ENCODE results near the gene ENTR1.

ENTR1 gene

GRCh38 chr9:136379891-136380290 lies 30.5 kb downstream of the ENTR1 start:
- H3K4me1 Mint-ChIP-seq, result peaks cover 11% of the 10 kb centered on the region
- no peak for DNase-seq

GRCh38 chr9:136379401-136379800 lies 31.0 kb downstream of the ENTR1 start:
- no peak for DNase-seq
- Mint-ChIP-seq H3K27me3 (no peaks in the 10 kb centered on the region), H3K27ac (no peak overlapping the region), H3K4me1 (peaks cover 6% of the 10 kb centered on the region), H3K9me3 (no peaks in the 10 kb centered on the region), H3K4me3 (no peak overlapping the region)
- ATAC-seq, result no peak

More at GRCh38 chr9:136379891-136380290, 30.5 kb downstream of the ENTR1 start:
- Mint-ChIP-seq H3K27me3 (no peaks in the 10 kb centered on the region), H3K9me3 (no peaks in the 10 kb centered on the region), H3K4me3 (no peak overlapping the region), H3K27ac (no peak overlapping the region)
- no peak for ATAC-seq

DNA sequence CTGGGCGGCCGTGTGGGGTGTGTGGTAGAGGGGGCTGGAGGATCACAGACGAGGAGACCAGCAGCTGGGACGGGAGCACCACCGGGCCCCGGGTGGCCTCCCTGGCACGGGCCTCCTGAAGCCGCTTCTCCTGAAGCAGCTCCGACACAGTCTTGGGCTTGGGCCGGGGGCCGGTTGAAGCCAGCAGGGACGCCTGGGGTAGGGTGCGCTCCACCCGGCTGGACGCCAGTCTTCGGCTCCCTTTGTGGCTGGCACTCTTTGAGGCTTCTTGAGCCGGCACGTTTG lies 31.5 kb downstream of the ENTR1 start:
- DNase-seq, result no peak
- Mint-ChIP-seq H3K27ac (no peak overlapping the region), H3K9me3 (no peaks in the 10 kb centered on the region), H3K4me1 (peaks cover 2% of the 10 kb centered on the region), H3K4me3 (no peak overlapping the region), H3K27me3 (no peaks in the 10 kb centered on the region)
- ATAC-seq, result no peak

DNA sequence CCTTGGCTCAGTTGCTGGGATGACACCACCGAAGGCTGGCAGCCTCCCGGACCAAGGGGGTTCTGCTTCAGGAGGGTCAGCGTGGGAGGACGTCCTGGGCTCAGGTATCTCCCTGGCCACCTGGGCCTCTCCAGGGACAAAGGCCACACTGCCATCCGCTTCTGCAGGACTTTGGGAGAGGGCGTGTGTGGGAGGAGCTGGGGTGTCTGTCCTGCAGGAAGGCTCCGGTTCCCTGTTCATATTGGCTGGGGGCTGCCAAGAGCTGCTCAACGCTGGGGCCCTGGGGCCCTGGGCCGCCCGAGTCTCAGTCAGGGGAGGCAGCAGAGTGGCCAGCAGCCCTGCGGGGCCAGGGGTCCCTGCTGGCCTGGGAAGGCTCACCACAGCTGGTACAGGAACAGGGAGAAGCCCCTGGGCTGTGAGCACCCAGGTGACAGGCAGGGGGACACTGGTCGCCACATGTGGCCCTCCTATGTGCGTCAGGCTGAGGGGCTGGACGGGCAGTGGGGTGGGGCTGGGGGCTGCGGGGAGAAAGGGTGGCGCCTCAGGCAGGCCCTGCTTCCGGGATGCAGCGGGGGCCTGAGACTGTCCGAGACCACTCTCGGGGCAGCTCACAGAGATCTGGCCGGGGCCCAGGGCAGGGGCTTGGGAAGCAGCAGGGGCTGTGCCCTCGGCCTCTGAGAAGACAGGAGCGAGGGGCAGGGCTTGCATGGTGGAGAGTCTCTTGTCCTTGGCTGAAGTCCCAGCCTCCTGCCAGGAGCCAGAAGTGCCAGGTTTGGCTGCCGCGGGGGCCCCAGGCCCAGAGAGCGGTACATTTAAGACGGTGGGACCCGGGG lies 32.0 kb downstream of the ENTR1 start:
- no peaks in the 10 kb centered on the region for H3K27me3 Mint-ChIP-seq
- no peaks in the 10 kb centered on the region for H3K9me3 Mint-ChIP-seq
- DNase-seq (no peak), ATAC-seq (no peak)
- no peak overlapping the region for H3K4me3 Mint-ChIP-seq
- no peak overlapping the region for H3K27ac Mint-ChIP-seq
- H3K4me1 Mint-ChIP-seq, result peaks cover under 1% of the 10 kb centered on the region

GRCh38 chr9:136377341-136378169 lies 32.9 kb downstream of the ENTR1 start:
- Mint-ChIP-seq H3K4me1 (peaks cover 9% of the 10 kb centered on the region), H3K4me3 (no peak overlapping the region), H3K9me3 (no peaks in the 10 kb centered on the region), H3K27me3 (no peaks in the 10 kb centered on the region), H3K27ac (peak overlapping the region in 1 of 2 donors; percentile 94)
- DNase-seq (no peak), ATAC-seq (no peak)

DNA sequence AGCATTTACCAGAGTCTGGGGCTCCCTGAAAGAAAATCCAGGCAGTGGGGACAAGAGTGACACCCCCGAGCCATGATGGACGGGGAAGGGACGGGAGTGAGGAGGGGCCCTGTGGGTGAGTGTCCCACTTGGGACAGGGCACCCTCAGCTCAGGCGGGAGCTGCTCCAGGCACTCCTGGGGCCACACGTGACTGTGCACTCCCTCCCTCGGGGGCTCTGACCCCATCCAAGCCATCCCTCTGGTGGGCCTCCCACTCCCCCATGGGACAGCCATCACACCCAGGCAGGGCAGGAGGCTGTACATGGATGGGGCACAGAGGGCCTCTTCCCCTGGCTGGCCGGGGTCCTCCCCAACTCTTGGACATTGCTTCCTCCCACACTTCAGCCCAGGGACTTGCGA lies 34.0 kb downstream of the ENTR1 start:
- no peaks in the 10 kb centered on the region for H3K9me3 Mint-ChIP-seq
- no peak for DNase-seq
- ATAC-seq, result peak; percentile 7
- H3K4me1 Mint-ChIP-seq, result peaks cover 9% of the 10 kb centered on the region
- no peak overlapping the region for H3K4me3 Mint-ChIP-seq
- H3K27me3 Mint-ChIP-seq, result no peaks in the 10 kb centered on the region
- H3K27ac Mint-ChIP-seq, result no peak overlapping the region

DNA sequence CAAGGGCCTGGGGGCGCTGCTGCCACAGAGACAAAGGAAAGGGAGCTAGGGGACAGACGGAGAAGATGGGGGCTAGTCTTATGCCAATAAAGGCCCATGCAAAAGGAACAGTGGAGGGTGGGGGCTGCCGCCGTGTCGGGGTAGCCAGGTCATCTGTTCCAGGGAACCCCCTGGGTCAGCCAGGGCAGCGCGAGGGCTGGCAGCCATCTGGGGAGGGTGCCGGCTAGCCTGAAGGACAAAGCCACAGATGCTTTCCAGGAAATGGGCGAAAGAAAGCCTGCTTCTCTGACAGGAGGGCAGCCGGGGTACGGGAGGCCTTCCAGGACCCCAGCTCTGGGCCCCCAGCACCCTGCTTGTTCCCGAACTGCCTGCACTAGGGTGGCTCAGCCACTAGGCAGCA lies 35.3 kb downstream of the ENTR1 start:
- H3K4me1 Mint-ChIP-seq, result peaks cover 9% of the 10 kb centered on the region
- no peaks in the 10 kb centered on the region for H3K9me3 Mint-ChIP-seq
- ATAC-seq (no peak), DNase-seq (no peak)
- no peaks in the 10 kb centered on the region for H3K27me3 Mint-ChIP-seq
- no peak overlapping the region for H3K27ac Mint-ChIP-seq
- H3K4me3 Mint-ChIP-seq, result no peak overlapping the region

DNA sequence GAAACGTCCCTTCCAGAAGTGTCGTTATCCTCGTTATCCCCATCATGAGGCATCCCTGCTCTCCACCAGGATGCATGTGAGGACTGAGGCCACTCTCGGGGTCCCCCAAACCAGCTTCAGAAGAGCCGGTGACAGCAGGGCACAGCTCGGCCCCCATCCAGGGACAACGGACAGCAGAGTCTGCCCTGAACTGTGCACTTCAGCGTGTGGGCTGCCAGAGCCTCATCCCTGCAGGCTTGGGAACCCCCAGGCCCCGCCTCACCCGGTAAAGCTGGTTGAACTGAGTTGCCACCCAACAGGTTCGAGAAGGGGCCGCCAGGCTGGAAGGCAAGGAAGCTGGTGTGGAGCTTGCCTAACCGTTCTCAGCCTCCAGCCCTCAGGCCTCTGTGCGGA lies 36.2 kb downstream of the ENTR1 start:
- ATAC-seq, result no peak
- Mint-ChIP-seq H3K27ac (no peak overlapping the region), H3K4me1 (peaks cover 9% of the 10 kb centered on the region), H3K27me3 (no peaks in the 10 kb centered on the region), H3K4me3 (no peak overlapping the region), H3K9me3 (no peaks in the 10 kb centered on the region)
- DNase-seq, result no peak

- DNase-seq (no peak), ATAC-seq (peak; percentile 23)
- Mint-ChIP-seq H3K27ac (peak within 1 kb of the TSS; percentile 25 to 42), H3K9me3 (no peaks in the 10 kb centered on the region), H3K27me3 (no peaks in the 10 kb centered on the region), H3K4me1 (peaks cover 9% of the 10 kb centered on the region), H3K4me3 (peak within 1 kb of the TSS; percentile 37 to 59)
Observed at GRCh38 chr9:136373300-136374182, 36.9 kb downstream of the ENTR1 start, which contains the start of gene CARD9. Gene CARD9, minus strand, starts transcription at chr9:136373669. Its CDS starts 1,591 bp downstream, at chr9:136372078.

DNA sequence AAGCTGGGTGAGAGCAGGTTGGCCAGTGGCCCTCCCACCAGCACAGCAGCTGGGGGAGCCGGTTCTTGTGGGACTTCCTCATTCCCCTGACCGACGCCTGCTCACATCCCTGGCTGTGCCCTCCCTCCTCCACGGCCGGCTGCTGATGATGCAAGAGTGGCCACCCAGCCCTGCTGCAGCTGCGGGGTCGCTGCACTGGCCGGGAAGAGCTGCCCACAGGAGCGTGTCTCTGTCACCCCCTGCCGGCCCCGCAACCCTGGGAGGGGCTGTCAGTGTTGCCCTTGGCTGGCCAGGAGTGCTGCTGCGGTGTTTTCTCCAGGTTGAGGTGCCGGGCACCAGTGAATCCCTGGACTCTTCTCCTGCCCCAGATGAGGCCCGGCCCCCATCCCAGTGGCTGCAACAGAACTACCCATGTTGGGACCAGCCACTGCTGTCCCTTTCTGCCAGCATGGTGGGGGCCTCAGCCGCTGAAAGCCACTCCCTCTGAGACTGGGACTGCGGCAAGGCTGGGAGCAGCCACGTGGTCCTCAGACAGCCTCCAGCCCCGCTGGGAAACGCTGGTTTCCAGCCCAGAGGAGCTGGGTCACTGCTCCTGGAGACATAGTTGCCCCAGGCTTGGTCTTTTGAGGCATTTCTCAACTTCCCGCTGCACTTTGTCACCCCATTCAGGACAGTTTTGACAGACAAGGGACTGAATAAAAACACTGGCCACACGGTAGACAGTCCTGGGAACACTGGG lies 37.7 kb downstream of the ENTR1 start:
- ATAC-seq, result peak; percentile 3
- Mint-ChIP-seq H3K27ac (peak overlapping the region in 1 of 2 donors; percentile 25), H3K4me1 (peaks cover 9% of the 10 kb centered on the region), H3K27me3 (no peaks in the 10 kb centered on the region), H3K4me3 (peak overlapping the region; percentile 37 to 59), H3K9me3 (no peaks in the 10 kb centered on the region)
- no peak for DNase-seq

DNA sequence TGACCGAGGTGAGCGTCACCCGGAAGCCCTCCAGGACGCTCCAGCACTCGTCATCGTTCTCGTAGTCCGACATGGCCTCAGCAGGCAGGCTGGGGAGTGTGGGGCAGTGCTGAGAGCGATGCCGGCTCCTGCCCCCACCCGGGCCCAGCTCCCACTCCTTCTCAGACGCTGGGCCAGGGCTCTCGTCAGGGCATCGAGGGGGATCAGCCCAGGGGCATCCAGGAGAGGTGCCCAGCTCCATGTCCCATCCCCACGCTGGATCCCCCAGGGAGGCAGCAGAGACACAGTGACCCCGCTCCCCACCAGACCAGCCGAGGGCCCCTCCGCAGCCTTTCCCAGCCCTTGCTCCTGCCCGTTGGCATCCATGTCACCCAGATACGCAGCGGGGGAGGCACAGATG lies 38.4 kb downstream of the ENTR1 start:
- Mint-ChIP-seq H3K9me3 (no peaks in the 10 kb centered on the region), H3K27me3 (no peaks in the 10 kb centered on the region), H3K4me1 (peaks cover 9% of the 10 kb centered on the region), H3K27ac (no peak overlapping the region), H3K4me3 (no peak overlapping the region)
- ATAC-seq, result no peak
- DNase-seq, result no peak

- Mint-ChIP-seq H3K27me3 (no peaks in the 10 kb centered on the region), H3K9me3 (no peaks in the 10 kb centered on the region), H3K4me1 (peaks cover 9% of the 10 kb centered on the region), H3K27ac (no peak overlapping the region), H3K4me3 (no peak overlapping the region)
- DNase-seq (no peak), ATAC-seq (no peak)
Observed at GRCh38 chr9:136371533-136371880, 38.9 kb downstream of the ENTR1 start.

DNA sequence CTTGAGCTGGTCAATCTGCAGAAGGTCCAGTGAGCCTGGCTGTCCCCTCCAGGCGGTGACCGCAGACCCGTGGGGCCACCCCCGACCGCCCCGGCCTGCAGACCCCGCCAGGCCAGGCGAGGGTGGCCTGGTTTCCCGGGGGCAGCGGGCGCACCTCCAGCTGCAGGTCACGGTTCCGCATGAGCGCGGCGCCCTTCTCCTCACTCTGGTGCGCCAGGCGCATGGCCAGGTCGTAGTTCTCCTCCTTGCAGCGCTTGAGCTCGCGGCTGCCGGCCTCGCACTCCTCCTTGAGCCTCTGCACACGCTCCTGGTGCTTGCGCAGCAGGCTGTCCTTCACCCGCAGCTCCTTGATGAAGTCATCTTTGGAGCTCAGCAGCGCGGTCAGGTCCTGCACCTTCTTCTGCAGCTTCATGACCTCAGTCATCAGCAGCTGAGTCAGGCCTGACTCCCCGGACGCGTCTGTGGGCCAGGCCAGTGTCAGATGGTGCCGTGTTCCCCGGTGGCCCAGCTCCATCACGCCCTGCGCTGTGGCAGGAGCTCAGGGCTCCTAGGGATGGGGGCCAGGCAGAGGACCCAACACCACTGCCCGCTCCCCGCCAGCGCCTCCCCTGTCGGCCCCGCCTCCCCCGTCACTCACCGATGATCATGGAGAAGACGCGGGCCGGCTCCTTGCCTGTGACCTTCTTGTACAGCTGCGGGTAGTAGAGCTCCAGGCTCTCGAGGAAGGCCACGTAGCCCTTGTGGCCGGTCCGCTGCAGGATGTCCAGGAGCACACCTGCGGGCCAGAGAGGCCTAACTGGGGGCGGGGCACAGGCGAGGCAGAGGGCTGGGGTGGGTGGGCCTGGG lies 39.5 kb downstream of the ENTR1 start:
- H3K4me1 Mint-ChIP-seq, result peaks cover 9% of the 10 kb centered on the region
- ATAC-seq, result no peak
- DNase-seq, result no peak
- no peaks in the 10 kb centered on the region for H3K9me3 Mint-ChIP-seq
- no peak overlapping the region for H3K4me3 Mint-ChIP-seq
- no peaks in the 10 kb centered on the region for H3K27me3 Mint-ChIP-seq
- H3K27ac Mint-ChIP-seq, result no peak overlapping the region

- H3K27me3 Mint-ChIP-seq, result no peaks in the 10 kb centered on the region
- DNase-seq, result no peak
- no peak overlapping the region for H3K4me3 Mint-ChIP-seq
- peaks cover 9% of the 10 kb centered on the region for H3K4me1 Mint-ChIP-seq
- no peak overlapping the region for H3K27ac Mint-ChIP-seq
- H3K9me3 Mint-ChIP-seq, result no peaks in the 10 kb centered on the region
- ATAC-seq, result no peak
Observed at GRCh38 chr9:136370037-136370436, 40.4 kb downstream of the ENTR1 start.
